Skeletal muscle tissue (tissue), 4 donors: ENCODE results near the gene MAP7. TPM values are rescaled to one million over a fixed set of nuclear protein-coding genes. Genes with fewer than 3 reads are reported as not detected.
A peak's percentile ranks its signal among the peaks of the same experiment; 100 is the strongest.
"Not testable (repeated sequence)": the region's sequence is repeated elsewhere in the genome, so short reads cannot be mapped to it uniquely, and the experiment has no call there.

ENCODE experiments used
- H3K27ac ChIP-seq: one replicate; pipeline ENCODE4 v1.7.0; 2013; ENCODE audit warnings: mild to moderate bottlenecking, low read depth, low read length, inconsistent platforms
- H3K27me3 ChIP-seq, 3 donors: one replicate each; pipeline ENCODE4 v1.7.0; 2013; ENCODE audit warnings: low read length in 3 of 3; ENCODE audit not compliant: control insufficient read depth in 3 of 3, insufficient read depth in 3 of 3
- H3K36me3 ChIP-seq, 3 donors: one replicate each; pipeline ENCODE4 v1.7.0; 2013; ENCODE audit warnings: low read length in 3 of 3; ENCODE audit not compliant: control insufficient read depth in 3 of 3, insufficient read depth in 3 of 3
- H3K4me1 ChIP-seq, 3 donors: one replicate each; pipeline ENCODE4 v1.7.0; 2013; ENCODE audit warnings: low read length in 3 of 3, mild to moderate bottlenecking in 3 of 3; ENCODE audit not compliant: control insufficient read depth in 3 of 3, insufficient read depth in 3 of 3
- H3K4me3 ChIP-seq, 3 donors: one replicate each; pipeline ENCODE4 v1.7.0; 2013; ENCODE audit warnings: low read length in 3 of 3
- H3K9ac ChIP-seq, 3 donors: one replicate each; pipeline ENCODE4 v1.7.0; 2013; ENCODE audit warnings: low read length in 3 of 3, mild to moderate bottlenecking in 3 of 3, moderate library complexity in 2 of 3, low read depth in 1 of 3
- H3K9me3 ChIP-seq, 3 donors: one replicate each; pipeline ENCODE4 v1.7.0; 2013; ENCODE audit warnings: low read length in 3 of 3; ENCODE audit not compliant: control insufficient read depth in 3 of 3
- total RNA-seq: library from RNA; depleted of rRNA; stranded (reverse); fragments of >200 nt; gene quantifications from one replicate; pipeline ENCODE4 v1.2.3, GENCODE V29; 2014
- donor health status: Osteomylitis.

Gene MAP7
- total RNA-seq, 1 donor from 2014 or later = under 0.01 TPM

DNA sequence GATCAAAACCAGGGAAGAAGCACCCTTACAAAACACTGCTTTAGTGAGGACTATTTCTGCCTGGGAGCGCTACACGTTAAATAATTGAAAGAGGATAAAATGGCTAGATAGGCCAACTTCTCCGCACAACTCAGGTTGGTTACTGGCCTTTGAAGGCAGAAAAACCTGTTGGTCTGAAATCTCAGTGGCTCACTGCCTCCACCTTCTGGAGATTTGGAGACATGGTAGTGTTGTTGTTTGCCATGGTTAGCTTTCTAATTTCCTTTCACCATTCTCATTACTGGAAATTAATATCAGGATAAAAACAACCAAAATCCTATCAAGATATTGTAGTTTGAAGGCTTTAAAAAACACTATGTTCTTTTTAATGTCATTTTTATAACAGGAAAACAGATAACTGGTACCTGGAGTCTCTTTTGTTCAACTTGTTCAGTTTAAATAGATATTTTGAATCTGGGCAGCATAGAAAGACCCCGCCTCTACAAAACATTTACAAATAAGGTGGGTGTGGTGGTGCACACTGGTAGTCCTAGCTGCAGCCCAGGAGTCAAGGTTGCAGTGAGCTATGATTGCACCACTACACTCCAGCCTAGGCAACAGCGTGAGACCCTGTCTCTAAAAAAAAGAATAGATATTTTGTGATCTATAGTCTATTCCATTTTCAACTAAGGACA, 233.1 kb downstream of the MAP7 start:
- H3K9ac ChIP-seq = peak overlapping the region in 1 of 3 donors; percentile 7
- H3K9me3 ChIP-seq = no peaks in the 10 kb centered on the region

DNA sequence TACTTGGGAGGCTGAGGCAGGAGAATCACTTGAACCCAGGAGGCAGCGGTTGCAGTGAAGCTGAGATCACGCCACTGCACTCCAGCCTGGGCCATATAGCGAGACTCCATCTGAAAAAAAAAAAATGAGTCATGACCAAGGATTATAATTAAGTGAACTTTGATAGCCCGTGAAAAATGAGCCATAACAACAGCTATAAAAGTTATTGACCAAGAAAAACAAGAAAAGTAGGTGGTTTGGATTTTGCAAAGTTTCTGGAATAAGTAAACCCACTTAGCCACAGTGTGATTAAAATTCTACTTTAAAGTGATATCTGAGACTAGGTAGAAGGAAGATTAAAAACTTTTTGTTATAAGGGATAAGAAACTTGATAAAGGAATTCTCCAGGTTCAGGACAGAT, 234.6 kb downstream of the MAP7 start:
- Histone ChIP-seq H3K36me3 (no peaks in the 10 kb centered on the region), H3K27me3 (no peaks in the 10 kb centered on the region), H3K4me3 (no peak overlapping the region), H3K9ac (no peak overlapping the region), H3K4me1 (peaks cover 0 to 3% (median 0%) of the 10 kb centered on the region in 3 donors), H3K9me3 (no peaks in the 10 kb centered on the region), H3K27ac (no peak overlapping the region)

More for the DNA sequence above, 233.1 kb downstream of the MAP7 start:
- H3K27me3 ChIP-seq = no peaks in the 10 kb centered on the region
- no peaks in the 10 kb centered on the region for H3K36me3 ChIP-seq
- H3K27ac ChIP-seq = no peak overlapping the region
- peaks cover 0 to 3% (median 0%) of the 10 kb centered on the region in 3 donors for H3K4me1 ChIP-seq
- H3K4me3 ChIP-seq = no peak overlapping the region

- no peak overlapping the region for H3K27ac ChIP-seq
- H3K36me3 ChIP-seq = no peaks in the 10 kb centered on the region
- no peak overlapping the region for H3K4me3 ChIP-seq
- H3K4me1 ChIP-seq = peaks cover 0 to 3% (median 0%) of the 10 kb centered on the region in 3 donors
- H3K9ac ChIP-seq = no peak overlapping the region
- no peaks in the 10 kb centered on the region for H3K27me3 ChIP-seq
- no peaks in the 10 kb centered on the region for H3K9me3 ChIP-seq
Observed at GRCh38 chr6:136312975-136313374, 237.2 kb downstream of the MAP7 start.

DNA sequence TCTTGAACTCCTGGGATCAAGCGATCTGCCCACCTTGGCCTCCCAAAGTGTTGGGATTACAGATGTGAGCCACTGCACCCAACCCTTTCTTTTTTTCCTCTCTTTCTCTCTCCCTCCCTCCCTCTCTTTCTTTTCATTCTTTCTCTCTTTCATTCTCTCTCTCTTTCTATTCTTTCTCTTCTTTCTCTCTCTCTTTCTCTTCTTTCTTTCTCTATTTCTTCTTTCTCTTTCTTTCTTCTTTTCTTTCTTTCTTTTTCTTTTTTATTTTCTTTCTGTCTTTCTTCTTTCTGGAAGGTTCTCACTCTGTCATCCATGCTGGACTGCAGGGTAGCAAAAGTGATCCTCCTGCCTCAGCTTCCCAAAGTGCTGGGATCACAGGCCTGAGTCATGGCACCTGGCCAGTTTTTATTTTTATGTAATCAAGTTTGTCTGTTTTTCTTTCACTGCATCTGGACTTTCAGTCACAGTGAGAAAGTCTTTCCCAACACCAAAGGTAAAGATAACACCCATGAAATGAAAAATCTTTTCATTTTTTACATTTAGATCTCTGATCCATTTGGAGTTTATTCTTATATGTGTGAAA, 240.4 kb downstream of the MAP7 start:
- no peak overlapping the region for H3K4me3 ChIP-seq
- H3K9ac ChIP-seq = no peak overlapping the region
- H3K36me3 ChIP-seq = no peaks in the 10 kb centered on the region
- no peaks in the 10 kb centered on the region for H3K4me1 ChIP-seq
- H3K27ac ChIP-seq = no peak overlapping the region
- no peaks in the 10 kb centered on the region for H3K9me3 ChIP-seq
- no peaks in the 10 kb centered on the region for H3K27me3 ChIP-seq

DNA sequence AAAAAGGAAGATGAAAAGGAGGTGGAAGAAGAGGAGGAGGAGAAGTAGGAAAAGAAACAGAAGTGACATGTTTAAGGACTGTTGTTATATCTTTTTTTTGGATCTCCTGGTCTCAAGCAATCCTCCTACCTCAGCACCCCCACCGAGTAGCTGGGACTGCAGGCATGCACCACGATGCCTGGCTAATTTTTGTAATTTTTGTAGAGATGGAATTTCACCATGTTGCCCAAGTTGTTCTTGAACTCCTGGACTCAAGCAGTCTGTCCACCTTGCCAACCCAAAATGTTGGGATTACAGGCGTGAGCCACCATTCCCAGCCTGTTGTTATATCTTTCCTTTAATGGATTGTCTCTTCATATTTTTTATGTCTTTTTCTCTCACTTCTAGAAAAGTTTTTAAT, 241.1 kb downstream of the MAP7 start:
- Histone ChIP-seq H3K4me1 (no peaks in the 10 kb centered on the region), H3K9me3 (no peaks in the 10 kb centered on the region), H3K27ac (no peak overlapping the region), H3K27me3 (no peaks in the 10 kb centered on the region), H3K4me3 (no peak overlapping the region), H3K9ac (no peak overlapping the region), H3K36me3 (no peaks in the 10 kb centered on the region)

DNA sequence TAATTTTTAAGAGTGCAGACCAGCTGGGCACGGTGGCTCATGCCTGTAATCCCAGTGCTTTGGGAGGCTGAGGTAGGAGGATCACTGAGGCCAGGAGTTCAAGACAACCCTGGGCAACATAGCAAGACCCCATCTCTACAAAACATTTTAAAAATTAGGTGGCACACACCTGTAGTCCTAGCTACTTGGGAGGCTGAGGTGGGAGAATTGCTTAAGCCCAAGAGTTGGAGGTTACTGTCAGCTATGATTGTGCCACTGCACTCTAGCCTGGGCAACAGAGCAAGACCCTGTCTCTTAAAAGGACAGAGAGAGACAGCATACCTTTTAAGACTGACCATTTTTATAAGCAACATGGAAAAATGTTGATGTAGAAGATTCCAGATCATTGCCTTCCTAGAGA, 241.8 kb downstream of the MAP7 start:
- H3K9ac ChIP-seq, H3K36me3 ChIP-seq, H3K4me1 ChIP-seq, H3K27me3 ChIP-seq, H3K27ac ChIP-seq, H3K4me3 ChIP-seq, H3K9me3 ChIP-seq: not testable (repeated sequence)

- Histone ChIP-seq H3K36me3 (no peaks in the 10 kb centered on the region), H3K4me3 (no peak overlapping the region), H3K9me3 (no peaks in the 10 kb centered on the region), H3K9ac (no peak overlapping the region), H3K27me3 (no peaks in the 10 kb centered on the region), H3K4me1 (no peaks in the 10 kb centered on the region), H3K27ac (no peak overlapping the region)
Observed at GRCh38 chr6:136307351-136307750, 242.9 kb downstream of the MAP7 start.

DNA sequence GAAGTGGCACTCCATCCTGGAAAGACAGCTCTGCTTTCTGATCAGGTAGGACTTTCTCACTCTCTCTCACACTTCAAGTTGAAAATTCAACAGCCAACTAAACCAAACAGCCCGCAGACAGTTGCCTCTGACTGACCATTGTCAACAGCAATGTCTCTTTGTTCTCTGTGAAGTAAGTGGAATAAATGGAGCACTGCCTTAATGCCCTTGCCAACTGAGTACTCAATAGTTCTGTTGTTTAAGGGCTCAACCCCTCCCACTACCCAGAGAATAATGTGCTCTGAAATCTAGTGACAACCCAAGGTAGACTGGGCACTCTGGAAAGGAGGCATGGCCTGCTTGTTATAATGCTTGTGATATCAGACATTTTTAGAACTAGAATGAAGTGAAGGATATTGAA, 243.8 kb downstream of the MAP7 start:
- Histone ChIP-seq H3K27ac (no peak overlapping the region), H3K9ac (no peak overlapping the region), H3K36me3 (no peaks in the 10 kb centered on the region), H3K4me1 (no peaks in the 10 kb centered on the region), H3K4me3 (no peak overlapping the region), H3K9me3 (no peaks in the 10 kb centered on the region), H3K27me3 (no peaks in the 10 kb centered on the region)

DNA sequence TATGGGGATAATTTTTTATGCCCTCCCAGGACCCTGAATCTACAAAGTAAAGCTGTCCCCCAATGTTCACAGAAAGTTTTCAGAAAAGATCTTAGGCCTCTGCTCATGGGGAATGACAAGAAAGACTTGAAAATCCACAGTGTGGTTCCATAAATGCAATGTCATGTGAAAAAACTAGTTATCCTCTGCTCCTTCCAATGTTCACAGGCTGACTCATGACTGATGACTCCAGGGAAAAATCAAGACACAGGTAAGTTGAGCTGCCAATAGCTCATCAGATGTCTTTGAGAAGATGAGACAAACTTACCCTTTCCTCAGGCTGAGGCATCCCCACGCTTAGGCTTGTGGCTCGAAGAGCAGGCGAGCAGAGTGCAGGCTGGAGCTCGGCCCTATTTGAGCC, 245.8 kb downstream of the MAP7 start:
- H3K27ac ChIP-seq = no peak overlapping the region
- H3K36me3 ChIP-seq = no peaks in the 10 kb centered on the region
- no peak overlapping the region for H3K9ac ChIP-seq
- no peaks in the 10 kb centered on the region for H3K9me3 ChIP-seq
- H3K27me3 ChIP-seq = no peaks in the 10 kb centered on the region
- H3K4me3 ChIP-seq = no peak overlapping the region
- peaks cover 0 to 2% (median 0%) of the 10 kb centered on the region in 3 donors for H3K4me1 ChIP-seq

- Histone ChIP-seq H3K4me1 (peaks cover 0 to 2% (median 0%) of the 10 kb centered on the region in 3 donors), H3K9ac (no peak overlapping the region), H3K27ac (no peak overlapping the region), H3K36me3 (no peaks in the 10 kb centered on the region), H3K9me3 (no peaks in the 10 kb centered on the region), H3K4me3 (no peak overlapping the region), H3K27me3 (no peaks in the 10 kb centered on the region)
Observed at GRCh38 chr6:136303516-136303915, 246.7 kb downstream of the MAP7 start.
